IPS DF 4.7 (cell line): ENCODE measurements around the gene OCA2.

Experiments used
- DNase-seq: peaks from one replicate; pipeline ENCODE4 v3.0.0-alpha.2; 2013; ENCODE audit warnings: low spot score; ENCODE audit errors: extremely low read depth

The OCA2 gene

GRCh38 chr15:27821273-27821672 is 277.8 kb downstream of the OCA2 start:
- no peak for DNase-seq

GRCh38 chr15:27820722-27821121 is 278.4 kb downstream of the OCA2 start:
- DNase-seq: no peak

GRCh38 chr15:27820232-27820631 is 278.9 kb downstream of the OCA2 start:
- no peak for DNase-seq

- no peak for DNase-seq
Measured at GRCh38 chr15:27817258-27817657, 281.9 kb downstream of the OCA2 start.

- DNase-seq: no peak
Measured at GRCh38 chr15:27816790-27817189, 282.3 kb downstream of the OCA2 start.

- DNase-seq: no peak
Measured at GRCh38 chr15:27815035-27815434, 284.1 kb downstream of the OCA2 start.

GRCh38 chr15:27813139-27813538 is 286.0 kb downstream of the OCA2 start:
- DNase-seq: no peak

- DNase-seq: no peak
Measured at GRCh38 chr15:27808182-27808581, 290.9 kb downstream of the OCA2 start.

- DNase-seq: no peak
Measured at GRCh38 chr15:27807335-27807734, 291.8 kb downstream of the OCA2 start.

GRCh38 chr15:27806396-27806795 is 292.7 kb downstream of the OCA2 start:
- no peak for DNase-seq

- DNase-seq: no peak
Measured at GRCh38 chr15:27805261-27806220, 293.6 kb downstream of the OCA2 start.

GRCh38 chr15:27804569-27805260 is 294.4 kb downstream of the OCA2 start:
- no peak for DNase-seq

- no peak for DNase-seq
Measured at GRCh38 chr15:27798807-27799206, 300.3 kb downstream of the OCA2 start.

- DNase-seq: no peak
Measured at GRCh38 chr15:27797765-27798164, 301.4 kb downstream of the OCA2 start.

- no peak for DNase-seq
Measured at GRCh38 chr15:27796405-27797320, 302.5 kb downstream of the OCA2 start.

- DNase-seq: no peak
Measured at GRCh38 chr15:27792756-27793264, 306.3 kb downstream of the OCA2 start.

- DNase-seq: no peak
Measured at GRCh38 chr15:27790270-27790669, 308.8 kb downstream of the OCA2 start.

- no peak for DNase-seq
Measured at GRCh38 chr15:27787931-27788330, 311.2 kb downstream of the OCA2 start.

GRCh38 chr15:27784107-27784506 is 315.0 kb downstream of the OCA2 start:
- no peak for DNase-seq

- no peak for DNase-seq
Measured at GRCh38 chr15:27783678-27784077, 315.4 kb downstream of the OCA2 start.

- no peak for DNase-seq
Measured at GRCh38 chr15:27782125-27782524, 317.0 kb downstream of the OCA2 start.
